Stimulated activated CD8-positive, alpha-beta memory T cell treated with anti-CD3 and anti-CD28 coated beads, Interleukin-7, amount 100 ng/mL, for 24 hours (primary cell): ENCODE measurements around the gene INPP1.

ENCODE experiments used
- DNase-seq: peaks from one replicate; pipeline ENCODE4 v3.0.0-alpha.2; 2020; ENCODE audit warnings: low read depth

Gene INPP1

DNA sequence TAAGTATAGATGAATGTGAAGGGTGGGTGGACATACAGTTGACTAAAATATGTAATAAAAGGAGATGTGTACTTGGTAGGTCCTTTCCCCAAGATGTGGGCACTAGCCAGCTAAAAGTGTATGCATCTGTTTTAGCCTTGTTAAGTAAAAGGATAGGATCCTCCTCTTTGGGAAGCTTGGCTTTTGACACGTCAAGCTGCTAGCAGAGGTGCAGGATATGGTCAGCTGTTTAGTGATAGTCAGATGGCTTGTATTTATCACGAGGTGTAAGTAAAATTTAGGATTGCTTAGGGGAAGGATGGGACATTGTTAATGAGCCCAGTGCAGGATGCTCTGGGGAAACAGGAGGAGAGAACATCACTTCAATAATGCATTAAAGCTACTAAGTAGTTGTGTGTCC is 66.2 kb downstream of the INPP1 start:
- DNase-seq = no peak

DNA sequence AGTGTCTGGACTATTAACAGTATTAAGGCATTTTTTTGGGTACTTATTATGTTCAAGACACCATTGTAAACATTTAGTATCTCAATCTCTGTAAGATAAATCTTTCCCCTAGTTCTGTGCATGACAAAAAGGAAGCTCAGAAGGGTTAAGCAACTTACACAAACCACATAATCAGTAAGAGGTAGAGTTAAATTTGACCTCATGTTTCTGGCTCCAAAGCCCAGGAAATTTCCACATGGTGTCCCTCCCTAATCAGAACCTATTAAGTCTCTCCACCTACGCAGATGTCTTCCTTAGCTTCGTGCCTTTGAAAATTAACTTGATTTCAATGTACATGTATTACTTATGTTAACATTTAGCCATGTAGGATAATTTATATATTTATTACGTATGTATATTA is 66.8 kb downstream of the INPP1 start:
- DNase-seq = no peak

DNA sequence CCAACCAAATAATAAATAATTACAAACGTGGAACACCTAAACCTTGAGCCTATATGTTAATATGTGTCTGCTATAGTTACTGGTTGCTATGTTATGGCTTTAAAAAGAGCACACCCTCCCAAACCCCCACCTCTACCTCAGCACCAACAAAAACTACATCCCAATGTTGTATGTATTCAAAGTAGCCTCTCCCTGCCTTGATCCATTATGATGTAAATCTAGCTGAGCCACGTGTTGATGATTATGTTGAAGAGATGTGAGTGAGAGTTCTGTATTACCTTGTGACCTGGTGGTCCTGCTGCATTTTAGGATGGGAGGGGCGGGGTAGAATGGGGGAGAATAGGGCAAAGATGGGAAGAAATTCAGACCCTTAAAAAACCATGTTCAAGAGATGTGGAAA is 69.6 kb downstream of the INPP1 start:
- no peak for DNase-seq

DNA sequence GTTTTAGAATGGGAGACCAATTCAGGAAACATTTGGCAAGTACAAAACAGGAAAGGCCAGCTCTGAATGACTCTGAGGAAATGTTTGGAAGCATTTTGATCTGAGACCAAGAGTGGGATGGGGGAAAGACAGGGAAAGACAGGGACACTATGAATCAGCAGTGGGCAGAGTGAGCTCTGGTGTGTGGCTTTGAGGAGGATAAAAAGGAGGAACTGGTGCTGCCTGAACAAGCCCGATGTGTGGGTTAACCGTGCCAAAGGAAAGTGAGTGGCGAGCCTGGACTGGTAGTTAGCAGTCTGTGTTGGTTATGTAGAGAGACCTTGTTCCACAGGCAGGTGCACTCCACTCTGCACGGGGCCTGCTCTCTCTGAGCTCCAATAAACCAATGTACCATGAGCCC is 70.0 kb downstream of the INPP1 start:
- DNase-seq = no peak

DNA sequence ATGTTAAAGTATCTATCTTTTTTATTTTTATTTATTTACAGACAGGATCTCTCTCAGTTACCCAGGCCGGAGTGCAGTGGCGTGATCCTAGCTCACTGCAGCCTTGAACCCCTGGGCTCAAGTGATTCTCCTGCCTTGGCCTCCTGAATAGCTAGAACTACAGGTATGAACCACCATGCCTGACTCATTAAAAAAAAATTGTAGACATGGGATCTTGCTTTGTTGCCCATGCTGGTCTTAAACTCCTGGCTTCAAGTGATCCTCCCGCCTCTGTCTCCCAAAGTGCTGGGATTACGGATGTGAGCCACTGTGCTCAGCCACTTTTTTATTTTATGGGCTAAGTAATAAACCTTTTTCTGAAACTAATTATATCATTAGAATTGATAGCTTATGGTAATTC is 71.9 kb downstream of the INPP1 start:
- DNase-seq = no peak

DNA sequence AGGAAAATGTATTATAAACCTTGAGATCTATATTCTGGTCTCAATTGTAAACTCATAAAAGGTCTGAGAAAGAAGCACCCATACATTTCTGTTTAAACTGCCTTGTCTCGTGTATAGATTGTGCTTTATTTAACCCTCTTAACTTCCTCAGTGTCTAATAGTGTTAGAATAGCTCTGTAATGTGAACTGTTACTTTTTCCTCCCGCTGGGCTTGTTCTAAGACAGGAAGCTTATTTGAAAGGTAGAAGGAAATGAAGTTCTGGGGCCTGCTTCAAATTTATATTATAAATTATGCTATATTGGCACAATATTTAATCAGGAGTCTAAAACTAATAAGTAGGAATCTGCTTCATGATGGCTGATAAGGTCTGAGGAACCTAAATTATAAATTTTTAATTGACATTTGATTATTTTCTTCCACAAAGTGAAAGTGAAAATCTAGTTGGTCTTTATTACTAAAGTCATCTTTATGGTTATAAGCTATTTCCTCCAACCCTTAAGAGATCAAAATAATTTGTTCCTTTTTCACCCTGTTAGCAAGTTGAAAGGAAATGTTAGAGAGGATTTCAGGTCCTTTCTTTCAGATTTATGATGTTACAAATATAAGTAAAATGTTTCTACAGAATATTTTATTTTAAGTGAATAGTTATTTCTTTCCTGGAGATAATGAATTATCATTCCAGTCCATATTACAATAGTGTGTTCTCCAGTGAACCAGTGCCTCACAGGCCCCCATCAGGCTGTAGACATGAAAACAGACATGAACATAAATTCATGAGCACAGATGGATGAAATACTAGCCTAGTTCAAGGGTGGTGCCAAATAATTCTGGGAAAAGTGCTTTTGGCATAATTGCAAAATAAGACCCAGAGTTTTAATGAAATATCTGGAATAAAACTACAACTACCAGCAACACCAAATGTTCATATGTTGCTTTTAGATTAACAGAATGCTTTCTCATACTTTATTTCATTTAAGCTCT is 72.7 kb downstream of the INPP1 start:
- DNase-seq = no peak

DNA sequence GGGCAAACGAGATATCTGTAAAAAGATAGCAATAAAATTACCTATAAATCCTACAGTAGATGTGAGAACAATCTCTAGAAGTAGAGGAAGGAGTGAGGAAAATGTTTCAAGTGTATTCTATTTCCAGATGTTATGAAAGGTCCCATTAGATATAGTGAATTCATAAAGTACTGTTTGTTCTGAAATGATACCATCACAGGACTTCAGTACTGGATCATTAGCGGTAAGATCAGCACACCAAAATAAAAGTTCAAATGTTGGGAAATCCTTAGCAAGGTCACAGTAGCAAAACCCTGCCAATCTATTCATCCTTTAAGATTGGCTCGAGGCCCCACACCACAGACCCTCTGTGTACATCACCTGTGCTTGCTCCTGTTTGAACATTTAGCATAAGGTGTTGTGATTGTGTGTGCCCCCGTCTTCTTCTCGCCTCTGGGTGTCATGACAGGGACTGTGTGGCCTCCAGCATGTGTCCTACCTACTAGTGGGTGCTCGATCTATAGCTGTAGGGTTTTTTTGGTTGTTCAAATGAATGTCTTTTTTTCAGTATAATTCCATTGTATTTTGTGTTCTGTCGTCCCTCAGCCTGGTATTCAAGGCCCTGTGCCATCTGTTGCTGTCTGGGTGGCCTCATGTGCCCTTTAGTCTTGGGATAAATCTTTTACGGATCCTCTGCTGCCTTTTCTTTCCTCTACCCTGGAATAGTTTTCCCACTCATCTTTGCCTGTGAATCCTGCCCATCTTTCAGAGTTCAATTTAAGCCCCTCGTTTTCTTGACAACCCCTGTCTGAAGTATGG is 73.9 kb downstream of the INPP1 start:
- no peak for DNase-seq

DNA sequence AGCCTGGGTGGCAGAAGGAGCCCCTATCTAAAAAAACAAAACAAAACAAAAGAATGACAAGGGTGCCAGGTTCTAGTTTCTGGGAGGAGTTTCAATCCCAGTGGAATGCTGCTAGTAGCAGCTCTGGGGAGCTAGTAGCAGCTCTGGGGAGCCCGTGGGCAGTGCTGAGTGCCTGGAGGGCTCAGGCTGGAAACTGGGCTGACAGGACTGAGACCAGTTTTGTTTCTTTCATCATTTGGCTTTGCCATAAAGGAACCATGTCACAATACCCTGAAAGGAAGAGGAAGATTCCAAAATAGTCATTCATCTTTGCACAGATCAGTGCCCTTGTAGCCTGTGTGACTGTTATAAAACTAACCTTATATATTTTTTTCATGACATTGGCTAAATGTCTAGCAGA is 75.3 kb downstream of the INPP1 start:
- no peak for DNase-seq

DNA sequence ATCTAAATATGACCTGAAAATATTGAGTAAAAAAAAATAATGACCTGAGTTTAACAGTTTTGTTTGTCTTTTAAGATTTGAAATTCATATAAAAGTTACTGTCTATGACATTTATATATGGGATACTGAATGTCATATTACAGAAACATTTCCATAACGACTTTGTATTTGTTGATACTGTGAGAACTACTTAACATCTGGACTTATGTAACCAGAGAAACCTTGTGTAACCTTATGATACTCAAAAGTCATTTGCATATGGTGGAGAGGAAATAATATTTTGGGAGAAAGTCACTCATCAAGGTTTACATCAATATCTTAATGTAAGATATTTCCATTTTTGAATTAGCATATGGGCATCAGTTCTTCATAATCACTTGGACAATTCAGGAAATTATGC is 77.4 kb downstream of the INPP1 start:
- DNase-seq = no peak
